Measurements from ENCODE around the gene SIVA1. TPM values are rescaled to one million over a fixed set of nuclear protein-coding genes. Genes with fewer than 3 reads are reported as not detected.

Gene SIVA1
- total RNA-seq, 1 experiment from 2014 or later: 128 TPM

GRCh38 chr14:104724407-104724980 lies 28.5 kb upstream of the SIVA1 start:
- Mint-ChIP-seq H3K27me3 (ENCODE audit: low read depth) (peaks cover 3% of the 10 kb centered on the region; the same call in 1 of the 2 replicates), H3K36me3 (no peaks in the 10 kb centered on the region), H3K27ac (no peak overlapping the region), H3K4me3 (peak overlapping the region; percentile 69), H3K9me3 (no peaks in the 10 kb centered on the region), H3K4me1 (peaks cover 5% of the 10 kb centered on the region)
- DNase-seq (ENCODE audit: low spot score): no peak
- TF ChIP-seq IRF2 (CRISPR knock-in tag; IDR thresholded peaks at IDR 0.05; ENCODE audit: borderline replicate concordance, low read depth) (no peak), IRF1 (CRISPR knock-in tag; IDR thresholded peaks at IDR 0.05) (no peak), TEAD4 (CRISPR knock-in tag; IDR thresholded peaks at IDR 0.05) (no peak), CREM (CRISPR knock-in tag; IDR thresholded peaks at IDR 0.05) (no peak), NR3C1 (CRISPR knock-in tag; conservative IDR thresholded peaks at IDR 0.05; ENCODE audit: low read depth) (no peak), ZNF219 (CRISPR knock-in tag; IDR thresholded peaks at IDR 0.05; ENCODE audit: borderline replicate concordance) (no peak), MYBL2 (CRISPR knock-in tag; IDR thresholded peaks at IDR 0.05) (no peak), EMX1 (CRISPR knock-in tag; IDR thresholded peaks at IDR 0.05) (no peak), ZMAT4 (CRISPR knock-in tag; IDR thresholded peaks at IDR 0.05) (no peak), JUN (CRISPR knock-in tag; IDR thresholded peaks at IDR 0.05) (no peak), KAT7 (CRISPR knock-in tag; IDR thresholded peaks at IDR 0.05; ENCODE audit: borderline replicate concordance) (no peak)
- peak; percentile 2; the same call in 1 of the 2 replicates for ATAC-seq
- ChIA-PET CTCF (interaction anchor here (0.9 to 2.5 kb wide), 15 partner anchors 8 to 102 kb away, joined by 3 to 20 read pairs (median 5); partner anchors contain the start of gene SIVA1), POLR2A (interaction anchor here (1.3 kb wide), 1 partner anchor 12 kb away, joined by 3 read pairs; no protein-coding TSS in a partner anchor)

GRCh38 chr14:104724981-104725771 lies 27.8 kb upstream of the SIVA1 start:
- Mint-ChIP-seq H3K9me3 (no peaks in the 10 kb centered on the region), H3K27ac (peak overlapping the region; percentile 72; the same call in 1 of the 2 replicates)

More at GRCh38 chr14:104724981-104725771, 27.8 kb upstream of the SIVA1 start:
- peaks cover 5% of the 10 kb centered on the region for H3K4me1 Mint-ChIP-seq
- POLR2A ChIA-PET: interaction anchor here (1.3 kb wide), 1 partner anchor 13 kb away, joined by 3 read pairs; no protein-coding TSS in a partner anchor
- H3K36me3 Mint-ChIP-seq: no peaks in the 10 kb centered on the region
- peak overlapping the region; percentile 69 for H3K4me3 Mint-ChIP-seq
- peaks cover 3% of the 10 kb centered on the region; the same call in 1 of the 2 replicates for H3K27me3 Mint-ChIP-seq (ENCODE audit: low read depth)
- TF ChIP-seq ZNF423 (CRISPR knock-in tag; IDR thresholded peaks at IDR 0.05) (0 out of 2 replicates have a peak, but pooled peaks have one; percentile 17), MAX (CRISPR knock-in tag; IDR thresholded peaks at IDR 0.05) (peak; percentile 46; the same call in 1 of the 2 replicates), HMGXB4 (CRISPR knock-in tag; IDR thresholded peaks at IDR 0.05) (peak; percentile 42; the same call in 1 of the 2 replicates), ZNF219 (CRISPR knock-in tag; IDR thresholded peaks at IDR 0.05; ENCODE audit: borderline replicate concordance) (0 out of 2 replicates have a peak, but pooled peaks have one; percentile 18), USF1 (CRISPR knock-in tag; IDR thresholded peaks at IDR 0.05) (0 out of 2 replicates have a peak, but pooled peaks have one; percentile 29), ATF2 (CRISPR knock-in tag; IDR thresholded peaks at IDR 0.05; ENCODE audit: borderline replicate concordance, low read depth) (no peak), GTF2I (CRISPR knock-in tag; conservative IDR thresholded peaks at IDR 0.05) (no peak)
- CTCF ChIA-PET: interaction anchor here (0.5 to 2.5 kb wide), 26 partner anchors 8 to 570 kb away, joined by 3 to 20 read pairs (median 4); partner anchors contain the start of gene SIVA1
- DNase-seq (ENCODE audit: low spot score) (peak; percentile 59), ATAC-seq (peak; percentile 56)
